NCI-H345 treated with DMSO at 0.1 percent for 48 hours (cell line): ENCODE data around the gene ASH1L.
"Not testable (repeated sequence)": the region's sequence is repeated elsewhere in the genome, so short reads cannot be mapped to it uniquely, and the experiment has no call there.

Source experiments
- DNase-seq: peaks from one replicate; lab custom pipeline; 2025; ENCODE audit not compliant: unreplicated experiment; lab: John Stamatoyannopoulos, UW

Gene ASH1L

DNA sequence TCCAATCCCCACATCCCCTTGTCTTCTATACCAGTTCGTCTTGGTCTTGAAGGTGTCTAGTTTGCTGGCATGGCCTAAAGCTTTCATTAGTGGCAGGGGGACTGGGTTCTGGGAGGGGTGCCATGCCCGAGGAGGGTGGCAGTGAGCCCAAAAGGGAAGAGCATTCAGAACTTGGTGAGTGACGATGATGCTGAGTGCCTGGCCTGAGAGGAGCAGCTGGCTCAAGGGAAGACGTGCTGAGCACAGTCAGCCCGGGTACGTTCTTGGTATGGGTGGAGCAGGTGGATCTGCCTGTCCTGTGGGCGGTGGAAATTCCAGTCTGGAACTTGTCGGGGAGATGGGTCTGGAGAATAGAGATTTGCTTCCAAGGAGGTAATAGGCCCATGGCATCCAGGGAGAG is 249.3 kb downstream of the ASH1L start:
- DNase-seq: no peak

DNA sequence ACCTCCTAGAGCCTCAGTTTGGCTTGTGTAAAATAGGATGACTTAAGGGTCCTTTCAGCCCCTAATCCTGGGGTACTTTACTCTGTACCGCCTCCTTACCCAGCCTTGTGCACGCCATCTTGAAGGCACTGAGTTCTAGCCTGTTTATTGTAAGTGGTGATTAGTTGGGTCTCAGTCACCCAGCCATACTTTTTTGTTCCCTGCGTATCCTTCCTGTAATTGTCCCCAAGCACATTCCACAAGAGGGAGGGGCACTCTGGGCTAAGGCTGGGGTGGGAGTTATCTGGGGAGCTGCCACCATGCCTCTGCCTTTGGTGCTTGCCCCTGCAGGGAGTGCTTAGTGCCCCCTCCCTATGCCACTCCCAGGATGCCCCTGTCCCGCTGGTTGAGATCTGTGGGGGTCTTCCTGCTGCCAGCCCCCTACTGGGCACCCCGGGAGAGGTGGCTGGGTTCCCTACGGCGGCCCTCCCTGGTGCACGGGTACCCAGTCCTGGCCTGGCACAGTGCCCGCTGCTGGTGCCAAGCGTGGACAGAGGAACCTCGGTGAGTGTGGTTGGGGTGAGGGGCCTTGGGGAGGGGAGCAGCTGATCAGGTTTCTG is 253.1 kb downstream of the ASH1L start:
- no peak for DNase-seq

DNA sequence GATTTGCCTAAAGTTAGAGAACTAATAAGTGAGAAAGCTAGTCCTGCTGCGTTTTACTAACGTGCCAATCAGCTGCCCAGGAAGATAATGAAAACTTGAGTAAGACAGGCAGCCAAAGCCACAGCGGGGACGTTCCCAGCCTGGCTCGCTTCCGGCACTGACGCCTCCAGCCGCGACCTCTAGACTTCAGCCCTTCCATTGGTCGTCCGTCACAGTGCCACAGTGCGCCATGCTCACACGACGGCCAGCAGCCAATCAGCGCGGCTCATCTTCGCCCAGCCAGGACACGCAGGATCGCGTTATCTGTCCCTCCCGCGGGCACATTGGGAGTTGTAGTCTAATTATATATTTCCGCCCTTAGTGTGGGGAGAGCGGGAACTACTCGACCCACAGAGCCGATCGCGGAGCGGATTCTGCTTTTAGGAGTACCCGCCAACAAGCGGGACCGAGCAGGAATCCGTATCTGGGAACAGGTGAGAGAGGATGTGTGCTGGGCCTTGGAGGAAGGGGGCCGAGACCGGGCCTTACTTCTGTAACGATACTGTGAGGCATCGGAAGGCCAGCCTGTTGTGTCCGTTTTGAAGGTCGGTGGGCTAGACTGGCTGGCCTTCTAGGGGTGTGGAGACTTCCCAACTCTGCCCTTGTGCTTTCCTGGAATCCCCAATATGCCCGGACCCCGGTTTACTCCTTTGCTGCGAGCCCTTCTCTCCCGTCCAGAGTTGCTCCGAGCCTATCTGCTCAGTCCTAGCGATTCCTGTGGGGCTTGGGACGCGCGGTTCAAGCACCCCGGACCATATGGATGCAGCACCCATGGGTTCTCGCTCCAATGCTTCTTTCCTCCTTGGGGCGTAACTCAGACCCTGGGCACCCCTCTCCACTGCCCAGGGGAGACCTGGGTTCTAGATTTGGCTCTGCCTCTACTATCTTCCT is 253.8 kb downstream of the ASH1L start, which contains the start of gene FDPS:
TSS of gene FDPS (plus strand) at position 374 of the 930 bp plus-strand sequence. CDS start 924 bp downstream, outside the sequence.
- peak; percentile 100 for DNase-seq

DNA sequence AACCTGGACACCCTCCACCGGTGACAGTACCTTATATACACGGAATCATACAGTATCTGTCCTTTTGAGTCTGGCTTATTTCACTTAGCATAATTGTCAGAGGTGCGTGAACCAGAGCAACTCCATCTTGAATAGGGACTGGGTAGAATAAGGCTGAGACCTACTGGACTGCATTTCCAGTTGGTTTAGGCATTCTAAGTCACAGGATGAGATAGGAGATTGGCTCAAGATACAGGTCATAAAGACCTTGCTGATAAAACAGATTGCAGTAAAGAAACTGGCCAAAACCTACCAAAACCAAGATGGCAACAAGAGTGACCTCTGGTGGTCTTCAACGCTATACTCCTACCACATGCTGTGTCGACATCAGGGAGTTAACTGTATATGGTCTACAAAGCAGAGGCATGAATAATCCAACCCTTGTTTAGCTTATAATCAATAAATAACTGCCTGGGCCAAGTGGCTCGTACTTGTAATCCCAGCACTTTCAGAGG is 255.3 kb downstream of the ASH1L start:
- no peak for DNase-seq

DNA sequence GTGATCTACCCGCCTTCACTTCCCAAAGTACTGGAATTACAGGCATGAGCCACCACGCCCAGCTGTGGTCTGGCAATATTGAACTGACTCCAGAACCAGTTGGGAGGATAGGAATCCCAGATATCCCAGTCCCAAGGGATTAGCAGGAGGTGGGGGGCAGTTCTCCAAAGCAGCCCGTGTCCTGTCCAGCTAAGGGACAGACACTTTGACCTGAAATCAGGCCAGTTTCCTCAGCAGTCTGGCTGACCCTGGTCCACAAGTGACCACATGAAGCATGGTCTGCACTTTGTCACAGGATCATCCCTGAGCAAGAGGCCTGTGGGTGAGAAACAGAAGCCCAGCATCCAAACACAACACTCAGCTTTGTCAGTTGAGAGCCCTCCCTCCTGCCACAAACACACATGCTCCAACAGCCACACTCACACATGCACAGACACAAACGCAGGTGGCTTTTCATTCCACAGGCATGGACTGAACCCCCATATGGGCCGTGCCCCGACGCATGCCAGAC is 256.7 kb downstream of the ASH1L start:
- no peak for DNase-seq

DNA sequence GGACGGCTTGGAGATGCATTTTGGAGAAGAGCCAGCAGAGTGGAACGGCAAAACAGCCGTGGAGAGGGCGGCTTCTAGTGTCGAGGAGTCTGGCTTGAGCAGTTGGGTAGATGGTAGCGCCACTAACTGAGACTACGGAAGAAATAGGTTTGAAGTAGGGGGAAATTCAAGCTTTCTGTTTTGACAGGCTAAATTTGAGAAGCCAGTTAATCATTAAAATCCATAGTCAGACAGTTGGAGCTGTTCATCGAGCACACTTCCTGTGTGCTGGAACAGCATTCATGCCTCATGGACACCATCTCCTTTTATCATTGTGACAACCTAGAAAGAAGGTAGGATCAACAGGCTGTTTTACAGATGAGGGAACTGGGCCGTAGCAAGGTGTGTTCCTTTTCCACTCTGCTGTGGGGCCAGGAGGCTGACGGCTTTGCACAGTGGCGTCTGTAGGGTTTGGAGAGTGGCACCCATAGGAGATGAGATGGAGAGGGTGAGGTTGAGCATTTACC is 258.0 kb downstream of the ASH1L start:
- no peak for DNase-seq

DNA sequence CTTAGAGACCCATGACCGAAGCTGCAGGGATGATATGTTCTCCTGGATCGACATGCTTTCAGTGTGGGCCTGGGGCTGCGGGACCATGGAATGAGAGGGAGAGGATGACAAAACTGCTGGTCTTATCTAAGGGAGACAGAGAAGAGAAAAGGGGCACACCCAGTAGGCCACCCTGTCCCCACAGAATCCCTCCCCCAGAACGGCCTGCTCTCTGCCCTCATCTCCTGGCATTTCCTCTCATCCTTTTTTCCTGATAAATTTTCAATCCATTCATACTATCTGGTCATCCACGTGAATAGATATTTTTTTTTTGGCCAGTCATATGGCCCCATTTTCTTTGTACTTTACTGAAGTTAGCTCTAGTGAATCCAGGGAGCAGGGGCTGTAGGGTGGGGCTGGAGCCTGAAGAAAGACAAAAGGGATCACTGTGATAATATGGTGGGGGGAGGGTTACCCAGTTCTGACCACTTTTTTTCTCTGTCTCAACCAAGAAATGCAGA is 261.2 kb downstream of the ASH1L start, which contains the start of gene PKLR:
TSS of gene PKLR (minus strand) at position 97 of the 500 bp plus-strand sequence. CDS start at position 54, 43 bp downstream.
- no peak for DNase-seq

DNA sequence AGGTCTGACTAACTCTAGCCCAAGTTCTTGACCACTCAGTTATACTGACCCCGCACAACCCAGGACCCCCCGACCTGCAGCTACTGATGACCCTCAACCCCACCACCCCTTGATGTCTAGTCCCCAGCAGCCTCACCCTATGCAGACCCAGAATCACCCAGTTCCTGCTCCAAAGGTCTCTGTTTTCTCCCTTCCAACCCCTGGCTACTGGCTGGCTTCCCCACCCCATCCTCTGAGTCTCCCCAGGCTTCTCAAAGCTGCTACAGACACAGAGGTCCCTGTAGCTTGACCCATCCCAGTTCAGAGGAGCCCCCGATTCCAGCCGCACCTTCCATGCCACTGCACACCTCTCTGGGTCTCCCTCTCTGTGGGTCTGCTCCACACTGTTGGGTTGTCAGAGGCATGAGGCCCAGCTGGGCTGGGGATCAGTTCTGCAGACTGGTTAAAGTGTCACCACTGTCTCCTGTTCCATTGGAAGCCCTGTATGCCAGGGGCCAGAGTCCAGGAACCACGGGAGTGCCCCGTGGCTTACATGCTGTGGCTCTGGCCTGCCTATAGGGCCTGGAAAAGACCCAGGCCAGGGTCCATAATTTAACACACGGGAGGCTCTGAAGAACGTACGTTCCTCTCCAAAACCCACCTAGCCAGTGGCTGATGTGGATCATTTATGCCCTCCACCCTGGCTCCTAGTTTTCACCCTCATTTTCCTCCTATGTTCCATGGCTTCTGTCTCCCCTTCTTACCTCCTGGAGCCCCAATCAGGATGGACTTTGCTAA is 261.9 kb downstream of the ASH1L start:
- DNase-seq: no peak

DNA sequence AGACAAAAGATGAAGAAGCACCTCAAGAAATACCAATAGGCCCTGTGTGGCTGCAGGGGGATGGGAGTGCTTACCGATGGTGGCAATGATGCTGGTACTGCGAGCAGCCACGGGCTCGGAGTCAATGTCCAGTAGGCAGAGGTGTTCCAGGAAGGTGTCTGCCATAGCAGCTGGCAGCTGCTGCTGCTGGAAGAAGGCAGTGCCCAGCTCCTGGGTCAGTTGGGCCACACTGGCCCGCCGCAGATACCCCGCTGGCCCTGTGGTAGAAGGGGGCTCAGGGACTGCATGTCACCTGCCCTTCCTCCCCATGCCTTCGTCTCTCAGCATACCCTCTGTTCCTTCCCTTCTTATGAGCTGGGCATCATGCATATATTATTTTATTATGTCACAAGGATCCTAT is 262.6 kb downstream of the ASH1L start:
- no peak for DNase-seq

DNA sequence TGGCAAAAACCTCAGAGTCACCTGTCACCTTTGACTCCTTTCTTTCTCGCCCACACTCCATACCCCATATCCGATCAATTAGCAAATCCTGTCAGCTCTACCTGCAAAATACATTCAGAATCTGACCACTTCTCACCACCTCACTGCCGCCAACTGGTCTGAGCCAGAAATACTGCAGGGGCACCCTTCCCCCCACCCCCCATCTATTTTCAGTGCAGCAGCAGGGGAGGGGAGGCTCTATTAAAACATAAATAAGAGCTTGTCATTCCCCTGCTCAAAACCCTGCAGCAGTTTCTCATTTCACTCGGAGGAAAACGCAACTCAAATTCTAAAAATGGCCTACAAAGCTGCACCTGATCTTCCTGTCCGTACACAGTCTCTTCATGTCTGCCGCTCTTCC is 265.2 kb downstream of the ASH1L start:
- DNase-seq: no peak

DNA sequence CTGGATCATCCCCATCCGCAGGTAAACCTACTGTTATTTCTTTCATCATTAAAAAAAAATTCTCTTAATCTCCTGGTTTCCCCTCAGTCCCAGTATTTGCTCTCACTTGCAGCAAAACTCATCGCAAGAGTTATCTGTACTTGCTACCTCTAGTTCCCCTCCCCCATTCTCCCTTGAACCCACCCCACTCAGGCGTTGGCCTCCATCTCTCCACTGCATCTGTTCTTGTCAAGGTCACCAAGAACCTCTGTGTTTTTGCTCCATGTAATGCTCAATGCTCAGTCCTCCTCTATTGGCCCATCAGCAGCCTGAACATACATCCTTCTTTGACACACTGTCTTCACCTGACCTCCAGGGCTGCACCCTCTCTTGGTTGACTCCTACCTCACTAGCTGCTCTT is 265.9 kb downstream of the ASH1L start:
- no peak for DNase-seq

DNA sequence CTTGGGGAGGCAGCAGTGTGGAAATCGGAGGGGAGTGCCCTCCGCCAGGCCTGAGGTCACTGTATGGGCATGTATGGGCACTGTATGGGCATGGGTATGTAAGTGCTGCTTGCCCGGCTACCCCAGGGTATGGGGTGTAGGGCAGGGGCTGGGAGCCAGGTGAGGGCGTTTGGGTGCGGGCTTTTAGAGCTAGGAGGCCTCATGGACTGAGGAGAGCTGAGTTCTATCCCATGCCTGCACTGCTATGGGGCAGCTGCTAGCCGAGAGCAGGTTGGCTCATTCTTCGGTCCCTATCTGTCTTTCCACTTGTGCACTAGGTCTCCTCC is 266.7 kb downstream of the ASH1L start:
- no peak for DNase-seq

DNA sequence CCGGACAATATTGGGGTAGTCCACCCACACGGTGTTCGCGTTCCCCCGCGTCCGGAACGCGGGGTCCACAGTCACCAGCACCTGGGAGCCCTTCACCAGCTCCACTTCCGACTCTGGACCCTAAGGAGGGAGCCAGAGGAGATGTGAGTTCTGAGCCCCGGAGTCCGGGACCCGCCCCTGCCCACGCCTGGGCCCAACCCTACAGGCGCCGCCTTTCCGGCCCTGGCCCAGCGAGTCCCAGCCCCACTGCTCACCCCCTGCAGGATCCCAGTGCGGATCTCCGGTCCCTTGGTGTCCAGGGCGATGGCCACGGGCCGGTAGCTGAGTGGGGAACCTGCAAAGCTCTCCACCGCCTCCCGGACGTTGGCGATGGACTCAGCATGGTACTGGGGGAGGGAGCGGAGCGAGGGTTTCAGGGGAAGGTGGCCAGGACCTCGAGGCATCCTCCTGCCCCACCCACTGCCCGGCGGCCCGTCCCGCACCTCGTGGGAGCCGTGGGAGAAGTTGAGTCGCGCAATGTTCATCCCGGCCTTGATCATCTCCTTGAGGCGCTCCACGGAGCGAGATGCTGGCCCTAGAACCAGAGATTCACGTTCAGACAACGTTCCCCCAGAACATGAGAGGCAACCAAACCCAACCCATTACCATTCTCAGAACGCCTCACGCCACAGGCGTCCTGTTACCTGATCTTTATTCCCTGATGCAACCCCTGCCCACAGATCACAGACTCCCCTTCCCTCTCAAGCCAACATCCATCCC is 267.2 kb downstream of the ASH1L start:
- DNase-seq: no peak

DNA sequence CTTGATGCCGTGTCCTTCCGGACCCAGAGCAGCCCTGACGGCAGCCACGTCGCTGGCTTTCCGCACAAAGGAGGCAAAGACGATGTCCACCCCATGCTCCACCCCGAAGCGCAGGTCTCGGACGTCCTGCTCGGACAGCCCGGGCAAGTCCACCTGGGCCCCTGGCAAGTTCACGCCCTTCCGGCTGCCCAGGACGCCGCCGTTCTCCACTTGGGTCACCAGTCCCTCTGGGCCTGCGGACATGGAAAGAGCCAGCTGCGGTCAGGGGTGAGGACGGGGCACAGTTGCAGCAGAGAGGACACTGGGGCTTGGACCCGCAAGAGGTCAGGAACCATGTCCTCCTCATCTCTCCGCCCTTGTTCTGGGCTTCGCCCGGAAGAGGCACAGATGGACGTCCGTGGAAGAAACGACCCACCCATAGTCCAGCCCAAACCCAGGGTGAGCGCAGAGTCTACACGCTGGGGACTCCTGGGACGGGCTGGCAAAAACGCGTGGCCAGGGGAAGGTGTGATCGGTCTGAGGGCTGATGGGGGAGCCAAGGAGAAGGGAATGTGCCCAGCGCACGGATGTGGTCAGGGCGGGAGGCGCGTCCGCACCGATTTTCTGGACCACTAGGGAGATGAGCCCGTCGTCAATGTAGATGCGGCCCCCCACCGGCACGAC is 268.0 kb downstream of the ASH1L start:
- DNase-seq: no peak

DNA sequence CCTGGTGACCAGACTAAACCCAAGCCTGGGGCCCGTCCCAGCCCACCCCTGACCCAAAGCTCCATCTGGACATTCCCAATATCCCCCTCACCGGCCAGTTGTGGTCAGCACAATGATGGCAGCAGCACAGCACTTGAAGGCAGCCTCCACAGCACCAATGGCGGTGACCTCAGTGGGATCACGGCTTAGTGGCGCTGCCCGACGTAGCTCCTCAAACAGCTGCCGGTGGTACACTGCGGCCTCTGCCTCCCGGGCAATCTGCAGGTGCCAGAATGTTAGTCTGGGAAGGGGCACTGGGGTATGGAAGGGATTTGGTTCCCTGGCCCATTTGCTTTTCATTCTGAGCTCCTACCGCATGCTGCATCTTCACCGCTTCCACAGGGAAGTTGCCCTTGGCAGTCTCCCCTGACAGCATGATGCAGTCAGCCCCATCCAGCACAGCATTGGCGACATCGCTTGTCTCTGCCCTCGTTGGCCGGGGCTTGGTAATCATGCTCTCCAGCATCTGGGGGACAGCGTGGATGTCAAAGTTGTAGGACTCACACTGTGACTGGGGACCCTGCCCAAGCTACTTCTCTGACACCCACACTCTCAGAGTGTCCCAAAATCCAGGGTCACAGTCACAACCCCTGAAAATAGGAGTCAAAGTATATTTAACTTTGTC is 269.4 kb downstream of the ASH1L start:
- DNase-seq: no peak

DNA sequence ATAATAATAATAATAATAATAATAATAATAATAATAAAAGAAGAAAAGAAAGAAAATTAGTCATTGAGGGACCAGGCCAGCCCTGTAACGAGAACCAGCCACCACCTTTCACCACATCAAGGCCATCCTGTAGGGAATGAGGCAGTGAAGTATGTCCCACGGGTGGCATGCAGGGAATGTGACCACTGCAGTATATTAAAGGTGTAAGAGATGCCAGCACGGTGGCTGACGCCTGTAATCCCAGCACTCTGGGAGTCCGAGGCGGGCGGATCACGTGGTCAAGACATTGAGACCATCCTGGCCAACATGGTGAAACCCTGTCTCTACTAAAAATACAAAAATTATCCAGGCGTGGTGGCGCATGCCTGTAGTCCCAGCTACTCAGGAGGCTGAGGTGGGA is 271.6 kb downstream of the ASH1L start:
- not testable (repeated sequence) for DNase-seq

DNA sequence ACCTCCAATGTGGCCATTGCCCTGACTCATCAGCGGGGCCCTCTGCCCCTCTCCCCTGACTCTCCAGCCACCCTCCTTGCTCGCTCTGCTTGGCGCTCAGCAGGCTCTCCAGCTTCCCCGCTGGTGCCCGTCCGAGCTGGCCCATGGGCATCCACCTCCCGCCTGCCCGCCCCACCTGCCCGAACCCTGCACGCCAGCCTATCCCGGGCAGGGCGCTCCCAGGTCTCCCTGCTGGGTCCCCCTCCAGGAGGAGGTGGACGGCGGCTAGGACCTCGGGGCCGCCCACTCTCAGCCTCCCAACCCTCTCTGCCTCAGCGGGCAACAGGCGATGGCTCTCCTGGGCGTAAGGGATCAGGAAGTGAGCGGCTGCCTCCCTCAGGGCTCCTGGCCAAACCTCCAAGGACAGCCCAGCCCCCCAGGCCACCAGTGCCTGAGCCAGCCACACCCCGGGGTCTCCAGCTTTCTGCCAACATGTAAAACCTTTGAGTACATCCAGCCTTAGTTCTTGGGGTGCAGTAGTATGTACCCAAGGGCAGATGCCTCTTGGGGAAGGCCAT is 274.5 kb downstream of the ASH1L start:
- DNase-seq: no peak

DNA sequence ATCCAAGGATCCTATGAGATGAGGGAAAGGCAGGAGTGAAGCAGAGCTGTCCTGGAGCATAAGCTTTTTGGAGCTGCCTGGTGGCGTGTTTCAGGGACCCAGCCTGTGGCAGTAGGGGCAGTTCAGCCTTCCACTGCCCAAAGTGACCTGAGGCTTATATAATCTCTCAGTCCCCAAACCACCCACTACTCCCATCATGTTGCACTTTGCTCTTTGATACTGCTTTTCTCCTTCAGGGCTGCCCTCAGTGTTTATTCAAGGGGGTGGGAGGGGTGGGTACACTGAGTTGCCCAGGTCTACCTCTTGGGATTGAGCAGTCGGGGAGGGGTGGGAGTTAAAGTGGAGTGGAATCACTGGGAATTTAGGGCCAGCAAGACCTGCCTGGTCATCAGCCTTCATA is 276.1 kb downstream of the ASH1L start:
- DNase-seq: no peak

DNA sequence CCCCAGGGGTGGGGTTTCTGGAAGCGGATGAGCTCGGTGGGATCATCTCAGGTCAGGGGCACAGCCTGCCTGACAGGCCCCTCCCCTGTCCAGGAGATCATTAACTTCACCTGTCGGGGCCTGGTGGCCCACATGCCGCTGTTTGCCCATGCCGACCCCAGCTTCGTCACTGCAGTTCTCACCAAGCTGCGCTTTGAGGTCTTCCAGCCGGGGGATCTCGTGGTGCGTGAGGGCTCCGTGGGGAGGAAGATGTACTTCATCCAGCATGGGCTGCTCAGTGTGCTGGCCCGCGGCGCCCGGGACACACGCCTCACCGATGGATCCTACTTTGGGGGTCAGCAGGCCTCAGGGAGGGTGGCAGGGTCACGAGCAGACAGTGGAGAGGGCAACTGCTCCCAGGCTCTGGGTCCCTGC is 277.0 kb downstream of the ASH1L start:
- DNase-seq: no peak
